NCI-H460 (cell line): ENCODE data around the gene MAP2K3. TPM values are rescaled to one million over a fixed set of nuclear protein-coding genes. Genes with fewer than 3 reads are reported as not detected.

Experiments
- DNase-seq: peaks from one replicate; pipeline ENCODE4 v3.0.0-alpha.2; 2016; ENCODE audit warnings: low read depth; ENCODE audit errors: extremely low read depth
- polyA plus RNA-seq: library from polyadenylated mRNA; depleted of rRNA; stranded (reverse); fragments of >200 nt; gene quantifications from 2 replicates; pipeline ENCODE4 v1.2.3, GENCODE V29; 2014; cell fraction: nucleus; rRNA removed
- total RNA-seq: library from RNA; depleted of rRNA; stranded (reverse); fragments of >200 nt; shearing (Covaris generic); gene quantifications from 2 replicates; pipeline ENCODE4 v1.2.3, GENCODE V29; 2014; rRNA removed

The MAP2K3 gene
- 18.6 and 23.9 TPM in 2 replicates for total RNA-seq
- polyA plus RNA-seq: 45.0 and 68.6 TPM in 2 replicates

- DNase-seq: peak; percentile 99
These were observed at the start of gene MAP2K3 for GRCh38 chr17:21284319-21285163. TSS of gene MAP2K3 (plus strand) at chr17:21284711. CDS start at chr17:21284921, 210 bp downstream.

GRCh38 chr17:21235921-21236320 lies 48.6 kb upstream of the MAP2K3 start:
- DNase-seq: no peak

GRCh38 chr17:21239680-21240368 lies 44.7 kb upstream of the MAP2K3 start:
- peak; percentile 26 for DNase-seq

GRCh38 chr17:21240369-21241055 lies 44.0 kb upstream of the MAP2K3 start:
- no peak for DNase-seq

- no peak for DNase-seq
These were observed 42.9 kb upstream of the MAP2K3 start for GRCh38 chr17:21241564-21241963.

- DNase-seq: no peak
These were observed 42.3 kb upstream of the MAP2K3 start for GRCh38 chr17:21242026-21242697.

GRCh38 chr17:21242780-21243515 lies 41.6 kb upstream of the MAP2K3 start:
- no peak for DNase-seq

- no peak for DNase-seq
These were observed 40.8 kb upstream of the MAP2K3 start for GRCh38 chr17:21243516-21244303.

GRCh38 chr17:21245639-21246084 lies 38.8 kb upstream of the MAP2K3 start:
- DNase-seq: no peak

DNA sequence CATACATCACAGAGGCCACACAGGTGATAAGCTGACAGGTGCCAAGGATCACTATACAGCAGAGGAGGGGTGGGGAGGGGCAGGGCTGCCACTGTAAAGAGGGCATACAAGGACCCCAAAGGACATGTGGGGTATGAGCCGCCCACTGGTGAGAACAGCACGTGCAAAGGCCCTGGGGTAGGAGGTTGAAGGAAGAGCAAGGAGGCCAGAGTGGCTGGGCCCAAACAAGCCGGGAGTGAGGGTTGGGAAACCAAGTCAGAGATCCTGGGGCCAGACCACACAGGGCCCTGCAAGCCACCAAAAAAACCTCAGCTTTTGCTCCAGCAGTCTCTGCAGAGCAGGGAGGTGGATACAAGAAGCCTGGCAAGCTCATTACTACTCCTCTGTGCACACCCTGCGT lies 37.8 kb upstream of the MAP2K3 start:
- no peak for DNase-seq

DNA sequence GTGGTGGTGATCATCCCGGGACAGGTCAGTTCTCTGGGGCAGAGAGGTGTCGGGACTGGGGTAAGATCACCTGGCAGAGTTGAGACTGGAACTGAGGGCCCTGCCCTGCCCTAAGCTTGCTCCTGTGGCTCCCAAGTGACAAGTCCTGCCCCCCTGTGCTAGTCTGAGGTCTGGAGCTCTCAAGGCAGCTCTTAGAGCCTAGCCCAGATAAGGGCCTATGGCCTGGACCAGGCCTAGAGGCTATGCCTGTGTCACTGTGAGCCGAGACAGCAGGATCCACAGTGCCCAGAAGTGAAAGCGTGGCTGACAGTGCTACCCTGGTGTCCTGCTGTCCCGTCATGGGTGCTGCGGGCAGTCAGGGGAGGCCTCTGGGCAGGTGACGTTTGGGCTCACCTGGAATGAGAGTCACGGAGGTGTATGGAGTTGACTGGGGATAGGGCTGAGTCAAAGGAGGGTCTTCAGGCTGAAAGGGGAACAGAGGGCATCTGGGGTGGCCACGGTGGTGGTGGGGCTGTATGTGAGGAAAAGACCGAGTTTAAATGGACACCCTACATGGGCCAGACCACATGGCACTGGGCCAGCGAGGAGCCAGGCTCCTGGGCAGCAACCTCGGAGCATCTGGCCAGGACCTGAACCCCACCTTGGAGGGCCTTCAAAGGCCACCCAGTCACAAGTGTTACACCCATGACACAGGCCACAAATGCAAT lies 36.8 kb upstream of the MAP2K3 start:
- no peak for DNase-seq

- DNase-seq: no peak
These were observed 36.0 kb upstream of the MAP2K3 start for GRCh38 chr17:21248500-21248899.

DNA sequence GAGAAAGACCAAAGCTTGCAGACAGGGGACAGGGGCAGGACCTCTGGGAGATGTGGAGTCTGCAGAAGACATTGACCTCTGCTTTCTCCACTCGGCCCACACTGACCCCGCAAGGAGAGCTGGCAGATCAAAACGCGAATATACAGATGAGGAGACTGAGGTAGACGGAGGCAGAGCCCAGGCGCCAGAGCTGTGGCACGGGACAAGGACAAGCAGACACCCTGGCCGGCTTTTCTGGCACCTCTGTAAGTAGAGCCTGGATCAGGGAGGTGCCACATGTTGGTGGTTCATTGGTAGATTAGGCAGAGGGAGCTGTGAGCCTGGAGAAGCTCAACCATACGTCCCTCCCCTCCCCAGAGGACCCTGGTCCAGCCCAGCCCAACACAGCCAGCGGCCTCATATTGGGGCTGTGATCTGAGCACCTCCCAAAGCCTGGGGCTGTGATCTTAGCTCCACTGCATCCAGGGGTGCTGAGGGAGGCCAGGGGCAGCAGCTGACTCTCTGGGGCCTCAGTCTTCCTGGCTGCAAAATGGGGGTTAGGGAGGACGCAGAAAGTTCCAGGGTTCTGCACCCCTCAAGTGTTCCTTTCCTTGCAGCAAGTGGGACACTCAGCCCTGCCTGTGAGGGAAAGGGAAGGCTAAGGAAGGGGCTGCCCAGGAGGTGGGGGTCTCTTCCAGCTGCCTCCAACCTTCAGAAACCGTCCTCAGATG lies 35.3 kb upstream of the MAP2K3 start:
- DNase-seq: no peak

DNA sequence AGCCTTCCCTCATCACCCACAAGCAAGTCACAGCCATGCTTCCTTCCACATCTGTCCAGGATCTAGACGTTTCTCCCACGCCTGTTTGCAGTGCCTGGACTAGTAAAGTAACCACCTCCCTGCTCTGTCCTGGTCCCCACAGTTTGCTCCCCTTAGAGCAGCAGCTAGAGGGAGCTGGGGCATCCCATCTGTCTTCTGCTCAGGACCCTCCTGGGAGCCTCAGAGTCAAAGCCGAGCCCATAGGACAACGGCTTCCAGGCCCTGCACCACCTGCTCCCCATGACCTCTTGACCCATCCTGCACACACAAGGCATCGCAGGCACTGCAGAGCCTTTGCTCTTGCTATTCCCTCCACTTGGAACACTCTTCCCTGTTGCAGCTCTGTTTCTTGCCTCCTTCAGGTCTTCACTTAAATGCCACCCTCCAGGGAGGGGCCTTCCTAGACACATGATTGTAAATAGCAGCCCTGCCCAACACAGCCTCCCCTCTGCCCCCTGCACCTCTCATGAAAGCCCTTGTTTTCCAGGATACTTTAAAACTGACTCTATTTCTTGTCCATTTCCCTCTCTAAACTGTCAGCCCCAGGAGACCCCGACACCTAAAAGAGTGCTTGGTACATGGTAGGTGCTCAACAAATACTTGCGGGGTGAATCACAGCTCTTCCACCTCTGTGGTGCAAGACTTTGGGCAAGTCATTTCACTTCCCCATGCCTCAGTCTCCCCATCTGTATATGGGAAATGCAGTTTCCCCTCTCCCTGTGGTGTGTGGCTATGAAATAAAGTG lies 34.4 kb upstream of the MAP2K3 start:
- DNase-seq: no peak

DNA sequence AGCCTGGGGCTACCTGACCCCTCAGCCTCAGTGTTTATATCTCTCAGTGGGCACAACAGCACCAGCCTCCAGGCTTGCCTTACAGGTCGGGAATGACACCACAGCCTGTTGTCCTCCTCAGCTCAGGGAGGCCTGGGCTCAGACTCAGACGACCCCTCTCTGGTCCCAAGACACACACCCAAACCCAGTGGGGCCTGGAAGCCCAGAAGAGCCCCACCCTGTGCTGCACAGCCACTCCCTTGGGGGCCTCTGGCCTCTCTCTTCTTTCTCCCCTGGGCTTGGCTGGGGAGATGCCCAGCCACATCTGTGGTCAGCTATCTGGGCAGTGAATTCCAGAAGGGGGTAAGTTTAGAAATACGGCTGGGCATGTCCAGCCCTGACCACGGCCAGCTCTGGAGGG lies 33.7 kb upstream of the MAP2K3 start:
- DNase-seq: no peak

- DNase-seq: no peak
These were observed 33.0 kb upstream of the MAP2K3 start for GRCh38 chr17:21251337-21252010.
